ENCODE data around the gene CATSPER1. TPM values are rescaled to one million over a fixed set of nuclear protein-coding genes. Genes with fewer than 3 reads are reported as not detected.

CATSPER1 gene
- total and polyA plus RNA-seq, 12 donors = 0.17 to 1.1 TPM; not detected in 10

GRCh38 chr11:66069715-66070603, 43.7 kb upstream of the CATSPER1 start, which contains the start of gene PACS1:
Gene PACS1 (plus strand): TSS chr11:66070272. CDS start chr11:66070487, 215 bp downstream.
- WGBS, 2 donors = 0 to 1% methylated on average over 71 to 119 of the region's 120 CpGs
- peak in 1 of 9 donors; percentile 11 for TF ChIP-seq CTCF (IDR thresholded peaks at IDR 0.05)
- H3K36me3 ChIP-seq = peaks cover 0 to 68% (median 26%) of the 10 kb centered on the region in 9 donors
- H3K4me1 ChIP-seq = peaks cover 12 to 60% (median 35%) of the 10 kb centered on the region in 9 donors
- ATAC-seq = peak; percentile 65 to 89 (median 81)
- peaks cover 0 to 3% (median 0%) of the 10 kb centered on the region in 11 donors for H3K9me3 ChIP-seq
- peak; percentile 86 to 87 for DNase-seq
- H3K4me3 ChIP-seq = peak within 1 kb of the TSS; percentile 75 to 94 (median 88)
- intact Hi-C loops (cut with DNase I) = loop anchor here in 8 of 10 donors (2.0 to 10.0 kb wide), 5 partner anchors 17 to 65 kb away; partner anchors contain the start of gene SF3B2 (in 1 of the 8)
- H3K27ac ChIP-seq = peak within 1 kb of the TSS; percentile 96 to 100 (median 99)
- H3K27me3 ChIP-seq = no peaks in the 10 kb centered on the region

GRCh38 chr11:66068923-66069714, 42.8 kb upstream of the CATSPER1 start:
- peak in 1 of 9 donors; percentile 7 for TF ChIP-seq CTCF (IDR thresholded peaks at IDR 0.05)
- intact Hi-C loops (cut with DNase I) = loop anchor here in 4 of 10 donors (2.0 to 5.0 kb wide), 2 partner anchors 16 to 63 kb away; partner anchors contain the start of gene SF3B2 (in 1 of the 4)
- H3K27ac ChIP-seq = peak overlapping the region; percentile 96 to 100 (median 99)
- peaks cover 12 to 60% (median 35%) of the 10 kb centered on the region in 9 donors for H3K4me1 ChIP-seq
- peak overlapping the region; percentile 49 to 94 (median 88) for H3K4me3 ChIP-seq
- H3K9me3 ChIP-seq = peaks cover 0 to 3% (median 0%) of the 10 kb centered on the region in 11 donors
- 26 to 28% methylated on average over 14 of the region's 14 CpGs for WGBS, 2 donors
- no peaks in the 10 kb centered on the region for H3K27me3 ChIP-seq
- H3K36me3 ChIP-seq = peaks cover 0 to 68% (median 34%) of the 10 kb centered on the region in 9 donors
- ATAC-seq (peak; percentile 14 to 77 (median 67)), DNase-seq (peak in 1 of 2 donors; percentile 62)

GRCh38 chr11:66068154-66068821, 42.0 kb upstream of the CATSPER1 start:
- H3K4me3 ChIP-seq = no peak overlapping the region
- peaks cover 12 to 60% (median 35%) of the 10 kb centered on the region in 9 donors for H3K4me1 ChIP-seq
- peak overlapping the region; percentile 96 to 100 (median 99) for H3K27ac ChIP-seq
- DNase-seq = peak; percentile 70 to 71
- H3K27me3 ChIP-seq = no peaks in the 10 kb centered on the region
- intact Hi-C loops (cut with DNase I) = loop anchor here in 4 of 10 donors (2.0 to 5.0 kb wide), 2 partner anchors 15 to 64 kb away; partner anchors contain the start of gene SF3B2 (in 1 of the 4)
- H3K9me3 ChIP-seq = peaks cover 0 to 3% (median 0%) of the 10 kb centered on the region in 11 donors
- peak; percentile 12 to 73 (median 54) for ATAC-seq
- 41 to 42% methylated on average over 17 of the region's 17 CpGs for WGBS, 2 donors
- TF ChIP-seq CTCF (IDR thresholded peaks at IDR 0.05) = peak; percentile 79 to 95 (median 90)
- H3K36me3 ChIP-seq = peaks cover 0 to 68% (median 43%) of the 10 kb centered on the region in 9 donors

Measured in heart right ventricle (tissue), 16 donors.